CD14-positive monocyte (primary cell): Measurements from ENCODE around the gene COQ9. TPM values are rescaled to one million over a fixed set of nuclear protein-coding genes. Genes with fewer than 3 reads are reported as not detected.
A peak's percentile ranks its signal among the peaks of the same experiment; 100 is the strongest.

Experiments
- DNase-seq, 3 donors: peaks; one replicate each; pipeline ENCODE4 v3.0.0-alpha.2; 2011 to 2022
- H2AFZ ChIP-seq: 2 replicates; pipeline ENCODE4 v1.6.0; 2012; ENCODE audit warnings: mild to moderate bottlenecking, low read depth, low read length, inconsistent platforms; ENCODE audit not compliant: insufficient read depth, poor library complexity, severe bottlenecking
- H3K27ac ChIP-seq, 2 donors: 1 replicate in 1 of 2; 2 replicates in 1 of 2; pipeline ENCODE4 v1.5.1; 2012 to 2013; ENCODE audit warnings: low read length in 2 of 2, control low read depth in 1 of 2, inconsistent platforms in 1 of 2, low read depth in 1 of 2, mild to moderate bottlenecking in 1 of 2
- H3K27me3 ChIP-seq, 2 donors: one replicate each; pipeline versions ENCODE4 v1.6.0 to v1.6.1; 2011 to 2013; ENCODE audit warnings: low read length in 2 of 2; ENCODE audit not compliant: control insufficient read depth in 2 of 2, insufficient read depth in 2 of 2
- H3K36me3 ChIP-seq, 2 donors: replicated peaks in 1 of 2; 1 replicate in 1 of 2; 2 replicates in 1 of 2; pipeline versions ENCODE4 v1.5.1 to v1.6.1; 2012 to 2013; ENCODE audit warnings: low read length in 2 of 2, control low read depth in 1 of 2, inconsistent platforms in 1 of 2, mild to moderate bottlenecking in 1 of 2; ENCODE audit not compliant: insufficient read depth in 2 of 2, control insufficient read depth in 1 of 2
- H3K4me1 ChIP-seq, 2 donors: 1 replicate in 1 of 2; 2 replicates in 1 of 2; pipeline versions ENCODE4 v1.5.1 to v1.6.1; 2012 to 2013; ENCODE audit warnings: low read length in 2 of 2, control low read depth in 1 of 2, inconsistent platforms in 1 of 2, mild to moderate bottlenecking in 1 of 2, moderate library complexity in 1 of 2; ENCODE audit not compliant: insufficient read depth in 2 of 2, control insufficient read depth in 1 of 2
- H3K4me2 ChIP-seq: replicated peaks from 2 replicates; pipeline ENCODE3; 2012; ENCODE audit warnings: low read length, moderate library complexity, mild to moderate bottlenecking; ENCODE audit not compliant: poor library complexity, severe bottlenecking; ENCODE audit errors: extremely low read depth
- H3K4me3 ChIP-seq, 3 experiments: fragments of 200-600 bp in 1 of 3; sonication (generic) in 1 of 3; replicated peaks in 1 of 3; 1 replicate in 2 of 3; 2 replicates in 1 of 3; pipeline ENCODE4 v1.5.1; 2011 to 2013; ENCODE audit warnings: low read length in 3 of 3, mild to moderate bottlenecking in 3 of 3, control low read depth in 2 of 3, low read depth in 2 of 3, inconsistent platforms in 1 of 3, moderate library complexity in 1 of 3
- H3K79me2 ChIP-seq: 2 replicates; pipeline ENCODE4 v1.6.0; 2012; ENCODE audit warnings: mild to moderate bottlenecking, control low read depth, inconsistent platforms, low read length, moderate library complexity; ENCODE audit not compliant: insufficient read depth
- H3K9ac ChIP-seq: 2 replicates; pipeline ENCODE4 v1.6.0; 2017; ENCODE audit warnings: low read length, mild to moderate bottlenecking; ENCODE audit not compliant: insufficient read depth, poor library complexity, severe bottlenecking
- H3K9me3 ChIP-seq, 2 donors: replicated peaks in 1 of 2; 1 replicate in 1 of 2; 2 replicates in 1 of 2; pipeline versions ENCODE4 v1.5.1 to v1.6.1; 2012 to 2013; ENCODE audit warnings: low read length in 2 of 2, control low read depth in 1 of 2; ENCODE audit not compliant: control insufficient read depth in 1 of 2, insufficient read depth in 1 of 2
- H4K20me1 ChIP-seq: 2 replicates; pipeline ENCODE4 v1.6.0; 2012; ENCODE audit warnings: mild to moderate bottlenecking, low read length, control low read depth, moderate library complexity; ENCODE audit not compliant: insufficient read depth
- H3K27ac Mint-ChIP-seq, 7 donors: one replicate each; pipeline ENCODE4 v1.8.0; 2020; ENCODE audit warnings: mild to moderate bottlenecking in 7 of 7, mixed read lengths in 7 of 7, moderate library complexity in 6 of 7, inconsistent platforms in 2 of 7
- H3K27me3 Mint-ChIP-seq, 3 donors: one replicate each; pipeline ENCODE4 v1.8.0; 2021 to 2022; ENCODE audit warnings: low read depth in 3 of 3, mild to moderate bottlenecking in 3 of 3, mixed read lengths in 3 of 3, moderate library complexity in 3 of 3, inconsistent platforms in 1 of 3
- H3K36me3 Mint-ChIP-seq, 2 donors: one replicate each; pipeline ENCODE4 v1.8.0; 2020; ENCODE audit warnings: mixed read lengths in 2 of 2, inconsistent platforms in 1 of 2, mild to moderate bottlenecking in 1 of 2
- H3K4me1 Mint-ChIP-seq: one replicate; pipeline ENCODE4 v1.8.0; 2020; ENCODE audit warnings: mild to moderate bottlenecking, mixed read lengths
- H3K4me3 Mint-ChIP-seq, 2 donors: one replicate each; pipeline ENCODE4 v1.8.0; 2020; ENCODE audit warnings: mild to moderate bottlenecking in 2 of 2, mixed read lengths in 2 of 2, moderate library complexity in 1 of 2
- H3K9me3 Mint-ChIP-seq, 7 donors: one replicate each; pipeline ENCODE4 v1.8.0; 2020 to 2022; ENCODE audit warnings: mixed read lengths in 7 of 7, mild to moderate bottlenecking in 6 of 7, moderate library complexity in 6 of 7, inconsistent platforms in 2 of 7
- CTCF ChIP-seq: fragments of 200-600 bp; IDR thresholded peaks from one replicate; pipeline ENCODE4 v1.8.0; 2022; ENCODE audit warnings: antibody characterized with exemption, mild to moderate bottlenecking
- WGBS: methylation state at CpG from one replicate; pipeline ENCODE4 v1.1.5; 2013; ENCODE audit warnings: missing lambda C conversion rate; ENCODE audit not compliant: insufficient coverage; 5-methylcytosine and 5-hydroxymethylcytosine counted together
- intact Hi-C, 2 donors: fragments of 100-400 bp; cut with micrococcal nuclease; formaldehyde crosslinking; loops; one replicate each; pipeline versions ENCODE4 v1.15.0 to v1.15.1; 2023
- polyA plus RNA-seq, 3 donors: library from polyadenylated mRNA; depleted of rRNA in 1 of 3; unstranded in 2 of 3; stranded (reverse) in 1 of 3; fragments of 300-500 nt in 2 of 3; fragments of >200 nt in 1 of 3; fragmentation: Illumina TruSeq in 2 of 3; gene quantifications; 1 replicate in 2 of 3; 2 replicates in 1 of 3; pipeline ENCODE4 v1.2.3, GENCODE V29; 2012 to 2021

COQ9 gene
- polyA plus RNA-seq, 3 donors, result 32.7 to 47.8 (median 38.4) TPM

- no peak overlapping the region for H3K27ac Mint-ChIP-seq
- Histone ChIP-seq H3K79me2 (no peaks in the 10 kb centered on the region), H4K20me1 (no peaks in the 10 kb centered on the region), H3K27ac (no peak overlapping the region), H3K4me3 (no peak overlapping the region), H3K9me3 (no peaks in the 10 kb centered on the region), H3K4me1 (peaks cover 19 to 26% of the 10 kb centered on the region in 2 donors), H3K4me2 (no peak overlapping the region), H2AFZ (no peak overlapping the region), H3K27me3 (no peaks in the 10 kb centered on the region), H3K36me3 (no peaks in the 10 kb centered on the region), H3K9ac (no peak overlapping the region)
- no peaks in the 10 kb centered on the region for H3K36me3 Mint-ChIP-seq
- peaks cover 18% of the 10 kb centered on the region for H3K4me1 Mint-ChIP-seq
- no peaks in the 10 kb centered on the region for H3K9me3 Mint-ChIP-seq
- no peak for DNase-seq
- WGBS, result 92% methylated on average over 9 of the region's 9 CpGs
- peaks cover 3 to 10% (median 9%) of the 10 kb centered on the region in 3 donors for H3K27me3 Mint-ChIP-seq
- H3K4me3 Mint-ChIP-seq, result no peak overlapping the region
- TF ChIP-seq CTCF, result no peak
- intact Hi-C loops, result no loop called here
These were observed 34.7 kb upstream of the COQ9 start for GRCh38 chr16:57412584-57412983.

GRCh38 chr16:57413301-57413730 lies 34.0 kb upstream of the COQ9 start:
- no peaks in the 10 kb centered on the region for H3K36me3 Mint-ChIP-seq
- H3K4me1 Mint-ChIP-seq, result peaks cover 18% of the 10 kb centered on the region
- Histone ChIP-seq H3K9me3 (no peaks in the 10 kb centered on the region), H3K4me3 (no peak overlapping the region), H4K20me1 (no peaks in the 10 kb centered on the region), H3K36me3 (no peaks in the 10 kb centered on the region), H3K9ac (no peak overlapping the region), H3K4me2 (no peak overlapping the region), H3K27ac (no peak overlapping the region), H3K4me1 (peaks cover 19 to 26% of the 10 kb centered on the region in 2 donors), H3K79me2 (no peaks in the 10 kb centered on the region), H2AFZ (no peak overlapping the region), H3K27me3 (no peaks in the 10 kb centered on the region)
- no peak for DNase-seq
- peak overlapping the region in 1 of 7 donors; percentile 22 for H3K27ac Mint-ChIP-seq
- 100% methylated on average over 1 of the region's 5 CpGs for WGBS
- TF ChIP-seq CTCF, result no peak
- H3K4me3 Mint-ChIP-seq, result no peak overlapping the region
- H3K27me3 Mint-ChIP-seq, result peaks cover 4 to 12% (median 9%) of the 10 kb centered on the region in 3 donors
- intact Hi-C loops, result no loop called here
- H3K9me3 Mint-ChIP-seq, result no peaks in the 10 kb centered on the region
